Activated B cell treated with CpG ODN at 0.5 μM for 24 hours (primary cell): ENCODE measurements around the gene PRKAR1B. TPM values are rescaled to one million over a fixed set of nuclear protein-coding genes. Genes with fewer than 3 reads are reported as not detected.
"Not testable (repeated sequence)": the region's sequence is repeated elsewhere in the genome, so short reads cannot be mapped to it uniquely, and the experiment has no call there.

Source experiments
- ATAC-seq: fragments of 200-7000 bp; cut with Tn5 transposase; one replicate; pipeline ENCODE4 v1.10.0; 2021; ENCODE audit warnings: low read depth, mild to moderate bottlenecking, moderate library complexity
- CTCF ChIA-PET: fragments of 350-600 bp; sonication (Branson Sonifier 250); formaldehyde crosslinking; loops from one replicate; lab custom pipeline; 2021; ENCODE audit warnings: antibody characterized with exemption; lab: Charles Lee
- POLR2A ChIA-PET: fragments of 350-600 bp; sonication (Branson Sonifier 250); formaldehyde crosslinking; loops from one replicate; lab custom pipeline; 2021; ENCODE audit warnings: antibody characterized with exemption; lab: Charles Lee
- DNase-seq: peaks from one replicate; pipeline ENCODE4 v3.0.0; 2022
- H3K27ac Mint-ChIP-seq: one replicate; pipeline ENCODE4 v1.8.0; 2020; ENCODE audit warnings: mixed read lengths
- H3K27me3 Mint-ChIP-seq: one replicate; pipeline ENCODE4 v1.8.0; 2021; ENCODE audit warnings: mixed read lengths
- H3K36me3 Mint-ChIP-seq: one replicate; pipeline ENCODE4 v1.8.0; 2021; ENCODE audit warnings: low read depth, mixed read lengths
- H3K4me1 Mint-ChIP-seq: one replicate; pipeline ENCODE4 v1.8.0; 2021; ENCODE audit warnings: mixed read lengths
- H3K4me3 Mint-ChIP-seq: one replicate; pipeline ENCODE4 v1.8.0; 2020; ENCODE audit warnings: mild to moderate bottlenecking, mixed read lengths
- H3K9me3 Mint-ChIP-seq: one replicate; pipeline ENCODE4 v1.8.0; 2020; ENCODE audit warnings: mixed read lengths
- intact Hi-C: fragments of 100-400 bp; cut with micrococcal nuclease; formaldehyde crosslinking; loops from one replicate; pipeline ENCODE4 v1.15.1; 2024
- total RNA-seq: library from RNA; stranded (reverse); gene quantifications from 2 replicates; pipeline ENCODE4 v1.2.3, GENCODE V29; 2022
- TF ChIP-seq, protein P1 (sequence below): fragments of 200-600 bp; IDR thresholded peaks from one replicate; pipeline ENCODE4 v1.8.0; 2022; ENCODE audit warnings: antibody characterized with exemption, mild to moderate bottlenecking

The PRKAR1B gene
- total RNA-seq, 1 donor from 2014 or later: 17.5 TPM

DNA sequence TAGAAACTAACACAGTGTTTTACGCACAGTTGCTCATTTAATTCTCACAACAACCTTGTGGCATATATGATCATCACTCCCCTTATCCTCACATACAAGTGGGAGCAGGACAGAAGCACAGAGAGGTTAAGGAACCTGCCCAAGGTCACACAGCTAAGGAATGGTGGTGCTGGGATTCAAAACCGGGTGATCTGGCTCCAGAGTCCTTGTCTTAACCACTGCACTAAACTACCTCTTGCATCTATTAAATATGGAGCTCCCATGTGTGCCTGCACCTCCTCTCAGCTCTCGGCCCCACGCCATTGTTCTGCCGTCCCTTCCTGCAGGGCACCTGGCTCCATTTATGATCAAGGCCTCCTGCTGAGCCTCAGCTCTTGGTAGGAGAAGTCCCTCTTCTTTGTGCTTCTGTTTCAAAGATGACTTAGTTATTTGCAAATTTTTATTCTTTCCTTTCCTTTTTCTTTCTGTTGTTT is 107.7 kb downstream of the PRKAR1B start:
- TF ChIP-seq, protein P1, sequence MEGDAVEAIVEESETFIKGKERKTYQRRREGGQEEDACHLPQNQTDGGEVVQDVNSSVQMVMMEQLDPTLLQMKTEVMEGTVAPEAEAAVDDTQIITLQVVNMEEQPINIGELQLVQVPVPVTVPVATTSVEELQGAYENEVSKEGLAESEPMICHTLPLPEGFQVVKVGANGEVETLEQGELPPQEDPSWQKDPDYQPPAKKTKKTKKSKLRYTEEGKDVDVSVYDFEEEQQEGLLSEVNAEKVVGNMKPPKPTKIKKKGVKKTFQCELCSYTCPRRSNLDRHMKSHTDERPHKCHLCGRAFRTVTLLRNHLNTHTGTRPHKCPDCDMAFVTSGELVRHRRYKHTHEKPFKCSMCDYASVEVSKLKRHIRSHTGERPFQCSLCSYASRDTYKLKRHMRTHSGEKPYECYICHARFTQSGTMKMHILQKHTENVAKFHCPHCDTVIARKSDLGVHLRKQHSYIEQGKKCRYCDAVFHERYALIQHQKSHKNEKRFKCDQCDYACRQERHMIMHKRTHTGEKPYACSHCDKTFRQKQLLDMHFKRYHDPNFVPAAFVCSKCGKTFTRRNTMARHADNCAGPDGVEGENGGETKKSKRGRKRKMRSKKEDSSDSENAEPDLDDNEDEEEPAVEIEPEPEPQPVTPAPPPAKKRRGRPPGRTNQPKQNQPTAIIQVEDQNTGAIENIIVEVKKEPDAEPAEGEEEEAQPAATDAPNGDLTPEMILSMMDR: no peak
- DNase-seq: no peak
- H3K9me3 Mint-ChIP-seq: peaks cover 12% of the 10 kb centered on the region
- H3K27me3 Mint-ChIP-seq: no peaks in the 10 kb centered on the region
- POLR2A ChIA-PET: no interaction called here
- H3K4me1 Mint-ChIP-seq: peaks cover 12% of the 10 kb centered on the region
- no peak overlapping the region for H3K27ac Mint-ChIP-seq
- CTCF ChIA-PET: no interaction called here
- H3K36me3 Mint-ChIP-seq: peaks cover 12% of the 10 kb centered on the region
- no peak for ATAC-seq
- intact Hi-C loops: no loop called here
- H3K4me3 Mint-ChIP-seq: no peak overlapping the region

DNA sequence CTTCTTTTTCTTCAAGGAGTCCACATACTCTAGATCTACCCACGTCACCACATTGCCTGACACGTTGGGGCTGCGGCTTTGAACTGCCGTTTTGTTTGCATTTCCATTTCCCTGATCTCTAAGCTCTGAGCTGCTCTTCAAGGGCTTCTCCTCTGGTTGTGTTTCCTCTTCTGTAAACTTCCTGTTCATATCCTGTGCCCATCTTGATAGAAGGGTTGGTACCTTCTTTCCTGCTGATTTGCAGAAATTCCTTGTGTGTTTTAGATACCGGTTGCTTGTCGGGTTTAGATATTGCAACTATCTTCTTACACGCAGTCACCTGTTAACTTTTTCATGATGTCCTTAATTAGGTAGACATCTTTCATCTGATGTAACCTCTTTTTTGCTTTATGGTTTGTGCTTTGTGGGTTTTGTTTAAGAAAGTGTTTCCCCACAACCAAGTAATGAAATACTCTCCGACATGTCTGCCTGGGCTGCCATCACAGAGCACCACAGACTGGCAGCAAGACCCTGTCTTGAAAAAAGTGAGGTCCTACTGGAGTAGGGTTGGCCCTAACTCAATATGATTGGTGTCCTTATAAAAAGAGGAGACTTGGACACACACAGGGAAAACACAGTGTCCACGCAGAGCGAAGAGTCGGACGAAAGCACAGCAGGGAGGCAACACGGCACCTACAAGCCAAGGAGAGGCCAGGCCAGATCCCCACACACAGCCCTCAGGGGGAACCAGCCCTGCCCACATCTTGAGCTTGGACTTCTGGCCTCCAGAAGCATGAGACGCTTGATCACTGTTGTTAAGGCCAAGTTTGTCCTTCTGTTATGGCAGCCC is 108.3 kb downstream of the PRKAR1B start:
- ChIA-PET POLR2A (interaction anchor here (1.0 kb wide), 1 partner anchor 18 kb away, joined by 3 read pairs; no protein-coding TSS in a partner anchor), CTCF (no interaction called here)
- H3K9me3 Mint-ChIP-seq: peaks cover 12% of the 10 kb centered on the region
- no peaks in the 10 kb centered on the region for H3K27me3 Mint-ChIP-seq
- DNase-seq (no peak), ATAC-seq (peak; percentile 14)
- TF ChIP-seq, protein P1: no peak
- intact Hi-C loops: no loop called here
- H3K36me3 Mint-ChIP-seq: peaks cover 12% of the 10 kb centered on the region
- H3K27ac Mint-ChIP-seq: peak overlapping the region; percentile 2
- peaks cover 12% of the 10 kb centered on the region for H3K4me1 Mint-ChIP-seq
- H3K4me3 Mint-ChIP-seq: no peak overlapping the region

DNA sequence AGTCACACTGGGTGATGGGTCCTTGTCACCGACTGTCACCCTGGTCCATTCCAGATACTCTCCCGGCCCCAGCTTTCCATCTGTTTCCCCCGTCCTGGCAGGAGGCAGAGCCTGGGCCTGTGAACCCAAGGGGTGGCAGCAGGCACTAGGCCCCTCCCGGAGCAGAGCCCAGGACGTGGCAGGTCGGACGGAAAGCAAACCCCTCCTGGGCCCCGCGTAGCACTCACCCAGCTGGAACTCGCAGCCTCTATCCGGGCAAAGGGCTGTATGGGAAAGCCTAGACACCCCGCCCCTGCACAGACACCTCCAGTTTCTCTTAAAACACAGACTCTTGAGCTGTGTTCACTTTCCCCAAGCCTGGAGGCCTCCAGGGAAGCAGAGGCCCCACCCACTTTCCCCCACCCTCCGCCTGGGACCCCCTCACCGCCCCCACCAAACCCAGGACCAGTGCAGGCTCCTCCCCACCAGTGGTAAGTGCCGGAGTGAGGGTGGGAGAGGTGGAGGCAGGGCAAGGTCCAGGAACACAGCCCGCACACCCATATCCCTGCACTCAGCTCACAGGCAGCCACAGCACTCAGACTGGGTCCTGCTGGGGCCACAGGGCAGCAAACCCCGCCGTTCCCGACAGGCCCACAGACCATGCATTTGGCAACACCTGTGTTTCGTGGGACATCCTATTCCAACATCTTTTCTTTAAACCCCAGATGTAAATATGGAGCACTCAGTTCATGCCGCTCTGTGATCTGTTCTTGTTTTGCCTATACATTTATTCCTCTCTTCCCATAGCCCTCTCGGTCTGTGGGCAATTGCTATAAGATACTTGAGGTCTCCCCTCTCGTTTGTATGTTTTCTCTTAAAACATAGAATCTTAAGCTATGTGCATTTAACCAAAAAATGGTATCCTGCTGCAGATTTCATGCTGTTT is 109.2 kb downstream of the PRKAR1B start:
- H3K27me3 Mint-ChIP-seq: no peaks in the 10 kb centered on the region
- H3K36me3 Mint-ChIP-seq: peaks cover 9% of the 10 kb centered on the region
- ChIA-PET POLR2A (interaction anchor here (1.0 kb wide), 1 partner anchor 17 kb away, joined by 3 read pairs; no protein-coding TSS in a partner anchor), CTCF (no interaction called here)
- H3K27ac Mint-ChIP-seq: peak overlapping the region; percentile 2
- no peak for DNase-seq
- H3K4me3 Mint-ChIP-seq: no peak overlapping the region
- TF ChIP-seq, protein P1: no peak
- H3K4me1 Mint-ChIP-seq: peaks cover 12% of the 10 kb centered on the region
- H3K9me3 Mint-ChIP-seq: peaks cover 12% of the 10 kb centered on the region
- no peak for ATAC-seq
- intact Hi-C loops: no loop called here

DNA sequence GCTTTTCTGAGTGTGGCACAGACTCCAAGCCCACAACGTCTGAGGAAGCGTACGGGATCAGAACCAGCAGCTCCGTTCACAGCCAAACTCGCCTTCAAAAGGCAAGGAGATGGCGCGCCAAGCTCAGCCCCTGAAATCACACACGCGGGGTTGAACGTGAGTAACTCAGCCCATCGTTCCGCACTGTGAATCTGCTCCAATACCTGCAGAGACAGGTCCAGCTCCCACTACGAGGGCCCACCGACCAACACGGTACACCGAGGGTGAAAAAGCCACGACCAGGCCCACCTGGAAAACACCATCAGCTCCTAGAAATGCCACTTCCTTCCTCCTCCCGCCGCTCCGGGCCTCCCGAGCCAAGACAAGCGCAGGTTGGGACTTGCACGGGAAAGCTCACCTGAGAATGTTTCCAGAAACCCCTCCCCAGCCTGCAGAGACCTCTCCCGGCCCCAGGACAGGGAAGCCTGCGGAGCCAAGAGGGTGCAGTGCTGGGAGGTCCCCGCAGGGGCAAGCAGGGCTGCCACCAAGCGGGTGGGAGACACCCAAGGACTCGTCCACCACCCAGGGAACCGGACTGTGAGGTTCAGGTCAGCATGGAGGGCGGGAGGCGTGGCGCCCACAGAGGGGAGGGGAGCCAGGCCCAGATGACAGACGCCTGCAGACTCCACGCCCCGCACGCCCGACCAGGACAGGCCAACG is 113.5 kb downstream of the PRKAR1B start:
- POLR2A ChIA-PET: no interaction called here
- Mint-ChIP-seq H3K36me3 (no peaks in the 10 kb centered on the region), H3K27ac (no peak overlapping the region), H3K27me3 (no peaks in the 10 kb centered on the region), H3K4me3 (no peak overlapping the region), H3K9me3 (peaks cover 2% of the 10 kb centered on the region), H3K4me1 (peaks cover 27% of the 10 kb centered on the region)
- intact Hi-C loops: no loop called here
- CTCF ChIA-PET: no interaction called here
- TF ChIP-seq, protein P1: no peak
- no peak for ATAC-seq
- no peak for DNase-seq

DNA sequence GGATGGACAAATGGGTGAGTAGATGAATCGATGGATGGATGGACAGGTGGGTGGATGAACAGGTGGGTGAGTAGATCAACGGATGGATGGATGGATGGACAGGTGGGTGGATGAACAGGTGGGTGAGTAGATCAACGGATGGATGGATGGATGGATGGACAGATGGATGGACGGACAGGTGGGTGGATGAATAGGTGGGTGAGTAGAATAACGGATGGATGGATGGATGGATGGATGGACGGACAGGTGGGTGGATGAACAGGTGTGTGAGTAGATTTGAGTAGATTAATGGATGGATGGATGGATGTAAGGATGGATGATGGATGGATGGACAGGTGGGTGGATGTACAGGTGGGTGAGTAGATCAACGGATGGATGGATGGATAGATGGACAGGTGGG is 115.2 kb downstream of the PRKAR1B start:
- ATAC-seq, DNase-seq, H3K36me3 Mint-ChIP-seq, intact Hi-C loops, CTCF ChIA-PET, H3K4me3 Mint-ChIP-seq, H3K9me3 Mint-ChIP-seq, H3K27ac Mint-ChIP-seq, H3K27me3 Mint-ChIP-seq, POLR2A ChIA-PET: not testable (repeated sequence)
- H3K4me1 Mint-ChIP-seq: peaks cover 31% of the 10 kb centered on the region
